Spleen (tissue), 11 donors: Measurements from ENCODE around the gene SLC25A13. TPM values are rescaled to one million over a fixed set of nuclear protein-coding genes. Genes with fewer than 3 reads are reported as not detected.

ENCODE experiments used
- DNase-seq: peaks from one replicate; pipeline ENCODE4 v3.0.0-alpha.2; 2020
- H3K27ac ChIP-seq, 8 donors: fragments of 200-600 bp; sonication (generic) in 7 of 8; 1 replicate in 4 of 8; 2 replicates in 4 of 8; pipeline versions ENCODE4 v1.5.0 to v1.8.0; 2016 to 2021; ENCODE audit warnings: inconsistent platforms in 4 of 8, mild to moderate bottlenecking in 4 of 8, moderate library complexity in 1 of 8
- H3K27me3 ChIP-seq, 7 donors: fragments of 200-600 bp; sonication (generic) in 6 of 7; replicated peaks in 1 of 7; 1 replicate in 4 of 7; 2 replicates in 3 of 7; pipeline versions ENCODE4 v1.5.0 to v1.8.0; 2016 to 2021; ENCODE audit warnings: inconsistent platforms in 3 of 7, mild to moderate bottlenecking in 1 of 7
- H3K36me3 ChIP-seq, 6 donors: fragments of 200-600 bp; sonication (generic) in 5 of 6; 1 replicate in 4 of 6; 2 replicates in 2 of 6; pipeline versions ENCODE4 v1.5.0 to v1.8.0; 2016 to 2021; ENCODE audit warnings: inconsistent platforms in 2 of 6
- H3K4me1 ChIP-seq, 6 donors: fragments of 200-600 bp; sonication (generic) in 5 of 6; 1 replicate in 3 of 6; 2 replicates in 3 of 6; pipeline versions ENCODE4 v1.5.0 to v1.8.0; 2016 to 2021; ENCODE audit warnings: inconsistent platforms in 3 of 6
- H3K4me3 ChIP-seq, 8 donors: fragments of 200-600 bp; sonication (generic) in 7 of 8; 1 replicate in 4 of 8; 2 replicates in 4 of 8; pipeline versions ENCODE4 v1.5.0 to v1.8.0; 2016 to 2021; ENCODE audit warnings: inconsistent platforms in 4 of 8, mild to moderate bottlenecking in 4 of 8, moderate library complexity in 2 of 8
- H3K9me3 ChIP-seq, 8 donors: fragments of 200-600 bp; sonication (generic) in 7 of 8; 1 replicate in 4 of 8; 2 replicates in 4 of 8; pipeline versions ENCODE4 v1.5.0 to v1.8.0; 2016 to 2021; ENCODE audit warnings: inconsistent platforms in 4 of 8
- POLR2A ChIP-seq, 3 donors: fragments of 450-650 bp; IDR thresholded peaks; one replicate each; pipeline ENCODE4 v1.5.1; 2017; ENCODE audit warnings: antibody characterized with exemption in 3 of 3, mild to moderate bottlenecking in 1 of 3
- POLR2AphosphoS5 ChIP-seq, 3 donors: sonication (generic); formaldehyde crosslinking; IDR thresholded peaks; one replicate each; pipeline ENCODE4 v1.5.1; 2017; ENCODE audit warnings: antibody characterized with exemption in 3 of 3
- WGBS, 5 donors: extraction: QIAGEN DNeasy Blood & Tissue Kit in 3 of 5; methylation state at CpG; one replicate each; pipeline versions ENCODE4 v1.1.5 to v1.1.7; 2013 to 2018; 5-methylcytosine and 5-hydroxymethylcytosine counted together
- intact Hi-C: fragments of 100-400 bp; cut with DNase I; formaldehyde crosslinking; loops from one replicate; pipeline ENCODE4 v1.15.0; 2023; ENCODE audit warnings: low total_unique reads
- polyA plus RNA-seq, 3 donors: library from polyadenylated mRNA; stranded (reverse); fragments of 200-250 nt; gene quantifications; one replicate each; pipeline ENCODE4 v1.2.1, GENCODE V29; 2013
- total RNA-seq, 7 donors: library from RNA; depleted of rRNA in 3 of 7; stranded (reverse); fragments of >200 nt in 3 of 7; fragmentation: NEBNext Ultra II Directional in 4 of 7; extraction: Animal tissue kit (Norgen Biotek cat#: 25700) in 4 of 7; gene quantifications; one replicate each; pipeline versions ENCODE4 v1.1.0 to v1.2.1, GENCODE V29; 2016 to 2021
- TF ChIP-seq, protein P1 (sequence below), 11 experiments: fragments of 200-600 bp in 7 of 11; fragments of 450-650 bp in 4 of 11; sonication (generic) in 4 of 11; IDR thresholded peaks in 8 of 11; conservative IDR thresholded peaks in 3 of 11; 1 replicate in 7 of 11; 2 replicates in 4 of 11; pipeline versions ENCODE4 v1.4.0 to v1.8.0; 2016 to 2021; ENCODE audit warnings: antibody characterized with exemption in 11 of 11, inconsistent platforms in 4 of 11, mild to moderate bottlenecking in 1 of 11
- donor health status: healthy with polysubstance abuse.
- donor health status: DM: no; HTN: no; CAD: no; lungs with moderate emphysema.
- donor health status: DM: no; HTN: no; CAD: no.
- donor health status: Bipolar disorder and iron deficiency.
- donor health status: healthy.
- donor health status: DM: no; HTN: no; CAD: no.
- donor health status: DM: yes; HTN: yes; CAD: no.

Gene SLC25A13
- total and polyA plus RNA-seq, 10 donors: 6.3 to 44.4 (median 25.9) TPM

DNA sequence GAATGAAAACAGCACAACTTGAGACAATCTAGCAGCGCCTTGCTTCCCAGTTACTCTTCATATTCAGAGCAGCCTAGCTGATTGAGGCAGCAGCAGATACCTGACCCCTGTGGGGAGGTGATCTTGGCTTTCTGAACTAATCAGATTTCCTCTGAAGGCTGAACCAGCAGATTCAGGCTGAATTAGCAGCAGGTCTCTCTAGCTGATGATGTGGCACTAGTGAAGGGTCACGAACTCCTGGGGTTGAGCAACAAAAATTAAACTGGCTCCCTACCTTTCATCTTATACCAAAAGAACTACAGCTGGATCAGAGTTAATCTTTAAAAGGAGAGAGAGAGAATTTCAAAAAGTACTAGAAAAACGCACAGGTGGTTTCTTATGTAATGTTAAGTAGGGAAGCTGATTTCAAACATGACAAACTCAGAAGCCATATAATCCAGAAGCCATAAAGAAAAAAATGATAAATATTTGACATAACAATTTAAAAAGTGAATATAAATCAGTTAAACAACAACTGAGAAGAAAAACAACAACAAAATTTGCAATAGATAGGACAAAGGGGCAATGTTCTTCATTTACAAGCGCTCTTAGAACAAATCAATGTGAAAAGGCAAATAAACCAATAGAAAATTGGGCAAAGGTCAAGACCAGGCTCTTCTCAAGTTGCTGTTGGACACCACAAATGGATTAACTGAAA is 13.5 kb downstream of the SLC25A13 start:
- DNase-seq: no peak
- Histone ChIP-seq H3K4me3 (no peak overlapping the region), H3K36me3 (peaks cover 0 to 11% (median 0%) of the 10 kb centered on the region in 6 donors), H3K27ac (no peak overlapping the region), H3K9me3 (no peaks in the 10 kb centered on the region), H3K4me1 (peaks cover 0 to 85% (median 31%) of the 10 kb centered on the region in 6 donors), H3K27me3 (no peaks in the 10 kb centered on the region)
- TF ChIP-seq POLR2AphosphoS5 (IDR thresholded peaks at IDR 0.05) (no peak), POLR2A (IDR thresholded peaks at IDR 0.05) (no peak)
- TF ChIP-seq, protein P1, sequence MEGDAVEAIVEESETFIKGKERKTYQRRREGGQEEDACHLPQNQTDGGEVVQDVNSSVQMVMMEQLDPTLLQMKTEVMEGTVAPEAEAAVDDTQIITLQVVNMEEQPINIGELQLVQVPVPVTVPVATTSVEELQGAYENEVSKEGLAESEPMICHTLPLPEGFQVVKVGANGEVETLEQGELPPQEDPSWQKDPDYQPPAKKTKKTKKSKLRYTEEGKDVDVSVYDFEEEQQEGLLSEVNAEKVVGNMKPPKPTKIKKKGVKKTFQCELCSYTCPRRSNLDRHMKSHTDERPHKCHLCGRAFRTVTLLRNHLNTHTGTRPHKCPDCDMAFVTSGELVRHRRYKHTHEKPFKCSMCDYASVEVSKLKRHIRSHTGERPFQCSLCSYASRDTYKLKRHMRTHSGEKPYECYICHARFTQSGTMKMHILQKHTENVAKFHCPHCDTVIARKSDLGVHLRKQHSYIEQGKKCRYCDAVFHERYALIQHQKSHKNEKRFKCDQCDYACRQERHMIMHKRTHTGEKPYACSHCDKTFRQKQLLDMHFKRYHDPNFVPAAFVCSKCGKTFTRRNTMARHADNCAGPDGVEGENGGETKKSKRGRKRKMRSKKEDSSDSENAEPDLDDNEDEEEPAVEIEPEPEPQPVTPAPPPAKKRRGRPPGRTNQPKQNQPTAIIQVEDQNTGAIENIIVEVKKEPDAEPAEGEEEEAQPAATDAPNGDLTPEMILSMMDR (IDR thresholded peaks at IDR 0.05 in 8 of 11, conservative IDR thresholded peaks at IDR 0.05 in 3 of 11): no peak
- 86 to 95% (median 89%) methylated on average over 4 of the region's 4 CpGs for WGBS, 5 donors
- intact Hi-C loops: no loop called here

DNA sequence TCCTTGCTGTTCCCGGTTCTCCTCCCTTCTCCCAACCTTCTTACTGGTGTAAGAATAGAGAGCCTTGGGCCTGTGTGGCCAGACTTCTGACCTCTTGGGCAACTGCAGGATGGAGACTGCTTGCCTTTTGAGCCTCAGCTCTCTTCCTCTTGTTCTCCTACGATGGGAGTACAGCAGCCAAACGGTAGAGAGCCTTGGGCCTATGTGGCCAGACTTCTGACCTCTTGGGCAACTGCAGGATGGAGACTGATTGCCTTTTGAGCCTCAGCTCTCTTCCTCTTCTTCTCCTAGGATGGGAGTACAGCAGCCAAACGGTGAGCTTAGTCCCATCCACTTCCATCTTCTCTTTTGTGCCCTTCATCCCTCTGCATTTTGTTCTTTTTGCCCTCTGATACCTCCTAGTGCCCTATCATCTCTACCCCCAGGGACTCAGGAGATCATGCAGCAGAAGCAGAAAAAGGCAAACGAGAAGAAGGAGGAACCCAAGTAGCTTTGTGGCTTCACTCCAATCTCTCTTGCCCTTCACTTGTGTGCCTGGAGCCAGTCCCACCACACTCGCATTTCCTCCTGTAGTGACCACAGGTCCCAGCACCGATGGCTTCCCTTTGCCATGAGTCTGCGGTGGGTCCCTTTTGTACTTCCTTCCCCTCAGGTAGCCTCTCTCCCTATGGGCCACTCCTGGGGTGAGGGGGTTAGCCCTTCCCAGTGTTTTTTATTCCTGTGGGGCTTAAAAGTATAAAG is 15.3 kb downstream of the SLC25A13 start:
- Histone ChIP-seq H3K36me3 (no peaks in the 10 kb centered on the region), H3K27me3 (no peaks in the 10 kb centered on the region), H3K4me1 (peaks cover 0 to 68% (median 23%) of the 10 kb centered on the region in 6 donors), H3K27ac (no peak overlapping the region), H3K9me3 (no peaks in the 10 kb centered on the region), H3K4me3 (no peak overlapping the region)
- 29 to 53% (median 50%) methylated on average over 8 of the region's 8 CpGs for WGBS, 5 donors
- intact Hi-C loops: no loop called here
- TF ChIP-seq, protein P1 (IDR thresholded peaks at IDR 0.05 in 8 of 11, conservative IDR thresholded peaks at IDR 0.05 in 3 of 11): no peak
- TF ChIP-seq POLR2AphosphoS5 (IDR thresholded peaks at IDR 0.05) (no peak), POLR2A (IDR thresholded peaks at IDR 0.05) (no peak)
- DNase-seq: no peak

DNA sequence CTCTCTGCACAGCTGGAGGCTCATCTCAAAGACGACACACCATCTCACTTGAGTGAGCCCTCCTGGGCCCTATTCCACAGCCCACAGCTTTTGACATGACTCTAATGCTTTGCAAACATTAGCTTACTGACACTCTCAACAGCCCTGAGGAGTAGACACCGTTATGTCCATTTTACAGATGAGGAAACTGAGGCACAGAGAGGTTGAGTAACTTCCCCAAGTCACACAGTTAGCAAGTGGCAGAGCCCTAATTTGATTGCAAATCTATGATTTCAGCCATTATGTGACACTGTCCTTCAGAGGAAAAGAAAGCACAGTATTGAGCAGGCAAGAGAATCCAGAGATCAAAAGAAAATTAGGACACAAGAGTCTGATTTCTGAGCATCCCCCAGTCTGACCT is 16.0 kb downstream of the SLC25A13 start:
- no peaks in the 10 kb centered on the region for H3K27me3 ChIP-seq
- no peaks in the 10 kb centered on the region for H3K36me3 ChIP-seq
- no peaks in the 10 kb centered on the region for H3K9me3 ChIP-seq
- no peak for DNase-seq
- peaks cover 0 to 63% (median 22%) of the 10 kb centered on the region in 6 donors for H3K4me1 ChIP-seq
- TF ChIP-seq POLR2AphosphoS5 (IDR thresholded peaks at IDR 0.05): no peak
- TF ChIP-seq, protein P1 (IDR thresholded peaks at IDR 0.05 in 8 of 11, conservative IDR thresholded peaks at IDR 0.05 in 3 of 11): no peak
- no peak for TF ChIP-seq POLR2A (IDR thresholded peaks at IDR 0.05)
- no peak overlapping the region for H3K27ac ChIP-seq
- intact Hi-C loops: no loop called here
- 56 to 84% (median 75%) methylated on average over 2 of the region's 2 CpGs for WGBS, 5 donors
- H3K4me3 ChIP-seq: no peak overlapping the region

DNA sequence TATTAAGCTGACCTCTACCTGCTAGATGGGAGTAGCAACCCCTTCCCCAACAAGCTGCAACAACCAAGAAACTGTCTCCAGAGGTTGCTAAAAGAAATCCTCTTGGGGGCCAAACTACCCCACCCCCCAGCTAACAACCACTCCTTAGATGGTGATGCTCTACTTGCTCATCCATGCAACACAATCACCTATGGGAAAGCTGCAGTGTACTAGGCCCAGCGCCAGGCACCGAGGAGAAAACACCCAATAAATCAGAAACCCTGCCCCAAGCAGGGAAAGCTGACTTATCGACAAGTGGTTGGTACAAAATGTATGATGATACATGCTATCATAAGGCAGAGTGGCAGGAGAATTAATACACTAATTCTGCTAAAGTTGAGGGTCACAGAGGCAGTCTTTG is 17.3 kb downstream of the SLC25A13 start:
- Histone ChIP-seq H3K27me3 (no peaks in the 10 kb centered on the region), H3K36me3 (no peaks in the 10 kb centered on the region), H3K9me3 (no peaks in the 10 kb centered on the region), H3K4me1 (peaks cover 0 to 55% (median 18%) of the 10 kb centered on the region in 6 donors), H3K27ac (no peak overlapping the region), H3K4me3 (no peak overlapping the region)
- 91 to 97% (median 96%) methylated on average over 3 of the region's 3 CpGs for WGBS, 5 donors
- intact Hi-C loops: no loop called here
- TF ChIP-seq POLR2AphosphoS5 (IDR thresholded peaks at IDR 0.05): no peak
- TF ChIP-seq, protein P1 (IDR thresholded peaks at IDR 0.05 in 8 of 11, conservative IDR thresholded peaks at IDR 0.05 in 3 of 11): no peak
- no peak for TF ChIP-seq POLR2A (IDR thresholded peaks at IDR 0.05)
- no peak for DNase-seq
